ENCODE results near the gene DEFB108B.
"Not testable (repeated sequence)": the region's sequence is repeated elsewhere in the genome, so short reads cannot be mapped to it uniquely, and the experiment has no call there.

DEFB108B gene, protein sequence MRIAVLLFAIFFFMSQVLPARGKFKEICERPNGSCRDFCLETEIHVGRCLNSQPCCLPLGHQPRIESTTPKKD

DNA sequence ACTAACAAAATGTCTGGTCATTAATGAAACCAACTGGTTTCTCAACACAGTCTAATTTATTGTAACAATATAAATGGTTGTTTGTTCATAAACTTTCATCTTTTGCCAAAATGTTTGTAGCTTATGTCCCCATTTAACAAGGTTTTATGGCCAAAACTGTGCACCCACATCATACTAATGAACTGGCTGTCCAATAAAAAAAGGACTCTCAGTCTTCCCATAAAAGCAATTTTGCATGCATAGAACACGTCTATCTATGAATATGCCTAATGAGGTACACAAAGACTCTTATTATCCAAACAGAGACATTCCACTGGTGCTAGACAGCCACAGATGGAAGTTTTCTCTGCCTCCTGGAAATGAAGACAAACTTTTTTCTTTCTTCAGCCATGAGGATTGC, at the start of gene DEFB108B:
TSS of gene DEFB108B (plus strand) at position 390 of the 400 bp plus-strand sequence. CDS start at position 390, 0 bp downstream.
- not testable (repeated sequence) for DNase-seq

- not testable (repeated sequence) for DNase-seq
These were observed 46.7 kb upstream of the DEFB108B start for GRCh38 chr11:71786114-71786847.

DNA sequence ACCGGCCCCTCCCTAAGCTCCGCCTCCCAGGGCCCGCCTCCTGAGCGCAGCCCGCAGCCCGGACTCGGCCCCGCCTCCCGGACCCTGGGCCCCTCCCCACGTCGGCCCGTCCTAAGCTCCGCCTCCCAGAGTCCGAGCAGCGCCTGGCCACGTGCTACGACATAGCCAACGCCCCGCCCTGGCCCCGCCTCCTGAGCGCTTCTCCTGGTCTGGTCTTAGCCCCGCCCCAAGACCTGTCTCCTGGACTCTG, 46.2 kb upstream of the DEFB108B start:
- DNase-seq, result peak; percentile 98

GRCh38 chr11:71787098-71787823, 45.7 kb upstream of the DEFB108B start:
- DNase-seq, result peak; percentile 91

- DNase-seq, result not testable (repeated sequence)
These were observed 45.1 kb upstream of the DEFB108B start for GRCh38 chr11:71787824-71788454.

GRCh38 chr11:71789444-71790196, 43.4 kb upstream of the DEFB108B start:
- DNase-seq, result not testable (repeated sequence)

- DNase-seq, result not testable (repeated sequence)
These were observed 41.9 kb upstream of the DEFB108B start for GRCh38 chr11:71791111-71791510.

- DNase-seq, result peak; percentile 52
These were observed 40.3 kb upstream of the DEFB108B start for GRCh38 chr11:71792621-71793235.

- not testable (repeated sequence) for DNase-seq
These were observed 38.5 kb upstream of the DEFB108B start for GRCh38 chr11:71794386-71795040.

DNA sequence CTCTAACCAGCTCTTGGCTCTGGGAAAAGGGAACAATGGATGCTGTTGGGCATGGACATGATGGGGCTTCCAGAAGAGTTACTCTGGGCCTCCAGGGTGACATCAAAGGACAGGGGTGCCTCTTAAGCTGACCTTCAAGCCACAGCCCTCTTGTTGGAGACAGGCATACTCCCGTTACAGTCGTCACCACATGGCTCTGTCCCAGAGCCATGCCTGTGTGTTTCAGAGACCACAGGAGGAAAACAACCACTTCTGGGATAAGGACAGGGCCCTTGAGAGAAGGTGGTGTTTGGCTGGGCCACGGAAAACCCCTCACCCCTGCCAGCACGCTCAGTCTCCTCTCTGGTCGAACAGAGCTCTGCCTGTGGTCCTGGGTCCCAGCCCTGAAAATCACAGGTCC, 37.8 kb upstream of the DEFB108B start:
- not testable (repeated sequence) for DNase-seq

GRCh38 chr11:71796016-71796415, 37.0 kb upstream of the DEFB108B start:
- not testable (repeated sequence) for DNase-seq

DNA sequence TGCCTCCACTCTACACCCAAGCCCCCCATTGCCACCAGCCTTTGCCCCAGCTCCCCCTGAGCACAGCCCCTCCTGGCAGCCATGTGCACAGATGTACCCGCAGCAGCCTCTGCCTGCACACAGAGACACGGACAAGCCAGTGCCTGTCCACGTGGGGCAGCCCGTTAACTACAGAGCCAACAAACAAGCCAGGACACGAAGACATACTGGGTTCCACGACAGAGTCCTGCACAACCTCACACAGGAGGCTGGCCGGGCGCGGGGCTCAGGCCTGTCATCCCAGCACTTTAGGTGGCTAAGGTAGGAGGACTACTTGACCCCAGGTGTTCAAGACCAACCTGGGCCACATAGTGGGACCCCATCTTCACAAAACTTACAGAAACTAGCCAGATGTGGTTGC, 36.2 kb upstream of the DEFB108B start:
- DNase-seq, result not testable (repeated sequence)

DNA sequence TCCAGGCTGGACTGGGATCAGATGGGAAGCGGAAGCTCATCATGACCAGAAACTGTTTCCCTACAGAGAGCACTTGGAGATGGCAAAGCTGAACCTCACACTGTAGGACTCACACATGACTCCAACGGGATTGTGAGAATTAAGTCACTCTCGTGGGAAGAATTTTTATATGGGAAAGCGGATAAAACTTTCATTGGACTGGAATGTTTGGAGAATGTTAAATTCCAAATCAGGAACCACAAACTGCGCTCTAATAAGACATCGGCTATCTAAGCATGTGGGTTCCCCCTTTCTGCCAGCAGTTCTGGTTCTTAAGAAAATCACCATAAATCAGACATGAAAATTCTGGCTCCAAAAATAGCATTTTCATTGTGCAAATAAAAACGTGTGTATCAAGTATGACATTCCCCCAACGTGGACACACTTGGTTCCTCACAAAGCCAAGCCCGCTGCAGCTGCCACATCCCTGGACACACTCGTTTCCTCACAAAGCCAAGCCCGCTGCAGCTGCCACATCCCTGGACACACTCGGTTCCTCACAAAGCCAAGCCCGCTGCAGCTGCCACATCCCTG, 33.4 kb upstream of the DEFB108B start:
- DNase-seq, result not testable (repeated sequence)

DNA sequence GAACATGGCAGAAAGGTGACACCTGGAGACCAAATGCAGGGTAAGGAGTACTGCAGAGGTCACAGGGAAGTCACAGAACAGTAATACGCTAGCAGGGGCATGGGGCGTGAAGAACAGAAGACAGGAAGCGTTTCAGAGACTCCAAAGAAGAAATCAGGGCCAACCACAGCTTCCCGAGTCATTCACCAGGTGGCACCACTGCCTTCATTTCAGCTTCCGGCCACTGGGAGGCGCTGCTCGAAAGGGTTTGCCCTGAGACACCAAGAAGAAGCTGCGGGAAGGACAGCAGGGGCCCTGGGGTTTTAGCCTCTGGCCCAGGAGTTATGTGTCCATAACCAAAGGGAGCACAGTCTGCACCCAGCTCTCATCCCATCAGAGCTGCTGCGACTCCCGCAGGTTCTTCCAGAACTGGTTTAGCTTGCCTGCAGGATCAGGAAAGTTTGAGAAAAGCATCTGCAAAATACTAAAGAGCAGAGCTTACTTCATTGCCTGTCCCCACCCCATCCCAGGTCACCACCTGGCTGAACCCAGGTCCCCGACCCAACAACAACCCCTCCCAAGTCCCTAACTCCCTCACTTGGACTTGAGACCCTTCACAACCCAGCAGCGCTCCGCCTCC, 32.6 kb upstream of the DEFB108B start:
- DNase-seq, result peak; percentile 77

DNA sequence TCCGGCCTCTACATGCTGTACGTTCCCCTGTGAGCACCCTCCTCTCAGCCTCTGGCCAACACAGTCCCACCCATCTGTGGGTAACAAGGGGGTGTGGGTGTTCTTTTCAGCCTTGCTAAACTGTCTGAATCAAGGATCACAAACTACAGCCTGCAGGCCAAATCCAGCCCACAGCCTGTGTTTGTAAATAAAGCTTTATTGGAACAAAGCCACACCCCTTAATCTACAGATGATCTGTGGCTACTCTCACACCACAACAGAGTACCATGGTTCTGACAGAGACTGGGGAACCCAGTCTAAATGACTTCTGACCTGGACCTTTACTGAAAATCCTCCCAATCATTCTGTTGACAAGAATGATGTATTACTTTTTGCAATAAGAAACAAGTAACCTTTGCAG, 32.0 kb upstream of the DEFB108B start:
- DNase-seq, result not testable (repeated sequence)

DNA sequence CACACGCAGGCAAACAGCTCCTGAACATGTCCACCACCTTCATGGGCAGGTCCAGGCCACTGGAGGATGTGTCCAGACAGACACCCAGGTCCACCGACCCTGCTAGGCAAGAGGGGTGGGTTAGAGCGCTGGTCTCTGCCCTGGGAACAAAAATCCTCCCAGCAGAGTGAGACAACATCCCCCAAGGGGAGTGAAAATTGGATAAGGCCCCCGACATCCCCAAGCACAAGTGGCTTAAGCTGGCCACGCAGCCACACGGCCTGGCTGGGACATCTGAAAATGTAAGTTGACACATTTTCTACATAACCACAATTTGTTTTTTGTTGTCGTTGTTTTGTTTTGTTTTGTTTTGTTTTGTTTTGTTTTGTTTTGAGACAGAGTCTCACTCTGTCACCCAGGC, 30.1 kb upstream of the DEFB108B start:
- not testable (repeated sequence) for DNase-seq

- DNase-seq, result not testable (repeated sequence)
These were observed 28.6 kb upstream of the DEFB108B start for GRCh38 chr11:71804158-71804947.

DNA sequence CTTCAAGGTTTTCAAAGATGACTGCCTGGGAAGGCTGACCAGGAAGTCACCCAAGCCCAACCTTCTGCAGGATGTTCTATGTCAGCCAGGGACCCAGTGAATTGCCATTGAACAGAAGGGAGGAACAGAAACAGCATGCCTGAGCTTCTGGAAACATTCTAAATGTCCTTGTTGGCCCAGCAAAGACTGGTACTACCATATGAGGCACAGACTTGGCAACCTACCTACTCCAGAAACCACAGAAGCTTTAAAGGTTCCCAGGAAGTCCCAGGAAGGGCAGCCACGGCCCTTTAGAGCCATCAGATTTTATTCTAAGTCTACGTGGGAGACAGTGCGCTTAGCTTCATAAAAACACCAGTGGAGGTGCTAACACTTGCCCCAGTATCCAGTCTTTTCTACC, 20.5 kb upstream of the DEFB108B start:
- not testable (repeated sequence) for DNase-seq

DNA sequence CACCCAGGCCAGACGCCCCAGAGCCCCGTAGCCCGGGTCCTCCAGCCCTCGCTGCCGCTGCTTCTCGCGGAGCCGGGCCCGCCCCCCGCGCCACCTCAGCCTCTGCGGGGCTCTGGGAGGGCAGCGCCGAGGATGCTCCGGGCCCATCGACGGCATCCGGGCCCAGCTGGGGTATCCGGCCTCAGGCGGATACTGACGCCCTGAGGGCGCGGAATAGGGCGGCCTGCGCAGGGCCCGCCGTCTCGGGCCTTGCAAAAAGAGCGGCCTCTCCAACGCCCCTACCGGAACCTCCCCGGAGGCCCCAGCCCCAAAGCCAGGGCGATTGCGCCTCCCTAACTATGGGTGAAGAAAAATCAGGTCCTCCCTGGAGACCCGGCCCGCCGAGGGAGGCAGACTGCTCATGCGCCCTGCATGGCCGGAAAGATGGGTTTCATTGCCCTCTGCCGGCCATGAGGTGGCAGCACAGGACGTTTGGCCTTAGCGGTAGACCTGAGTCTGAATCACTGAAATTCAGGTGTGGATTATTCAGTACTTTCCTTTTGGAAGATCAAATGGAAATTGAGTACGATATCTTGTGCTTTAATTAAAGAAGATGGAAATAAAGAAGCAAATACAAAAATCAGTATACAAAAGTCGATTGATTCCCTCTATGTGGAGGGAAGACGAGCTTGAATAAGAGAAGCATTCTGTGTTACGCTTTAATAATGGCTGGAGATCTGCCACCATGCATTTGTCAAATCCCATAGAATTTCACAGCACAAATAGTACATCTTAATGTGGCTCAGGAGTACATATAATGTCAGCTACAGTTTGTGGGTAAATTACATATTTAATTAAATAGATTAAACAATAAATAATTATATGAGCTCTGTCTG, 19.3 kb upstream of the DEFB108B start:
- DNase-seq, result peak; percentile 74

All from activated effector memory CD4-positive, alpha-beta T cell treated with Interleukin-2 at 50 U/mL for 16 hours (primary cell).